Activated naive CD4-positive, alpha-beta T cell treated with anti-CD3 and anti-CD28 coated beads, Interleukin-2, amount 50 U/mL, for 24 hours (primary cell): ENCODE measurements around the gene USP8.

Source experiments
- H3K27ac Mint-ChIP-seq: one replicate; pipeline ENCODE4 v1.8.0; 2021; ENCODE audit warnings: mild to moderate bottlenecking, mixed read lengths
- H3K27me3 Mint-ChIP-seq: one replicate; pipeline ENCODE4 v1.8.0; 2021; ENCODE audit warnings: mixed read lengths
- H3K36me3 Mint-ChIP-seq: one replicate; pipeline ENCODE4 v1.8.0; 2021; ENCODE audit warnings: mixed read lengths
- H3K4me1 Mint-ChIP-seq: one replicate; pipeline ENCODE4 v1.8.0; 2021; ENCODE audit warnings: mixed read lengths
- H3K4me3 Mint-ChIP-seq: one replicate; pipeline ENCODE4 v1.8.0; 2021; ENCODE audit warnings: mild to moderate bottlenecking, mixed read lengths
- H3K9me3 Mint-ChIP-seq: one replicate; pipeline ENCODE4 v1.8.0; 2021; ENCODE audit warnings: mixed read lengths

Gene USP8

DNA sequence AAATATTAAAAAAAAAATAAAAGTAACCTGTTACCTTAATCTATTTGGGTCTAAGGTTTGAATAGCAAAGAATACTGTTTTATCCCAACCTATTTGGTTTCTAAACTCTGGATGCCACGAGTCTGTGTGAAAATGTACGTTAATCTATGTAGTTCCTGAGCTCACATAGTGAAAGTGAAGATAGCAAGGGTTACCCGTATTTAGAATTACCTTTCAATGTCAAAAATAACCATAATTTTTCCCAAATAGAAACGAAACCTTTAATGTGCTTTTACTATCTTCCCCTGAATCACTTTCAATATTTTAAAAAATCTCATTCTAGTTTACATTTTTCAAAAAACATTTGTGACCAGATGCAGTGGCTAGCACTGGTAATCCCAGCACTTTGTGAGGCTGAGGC, 128.0 kb downstream of the USP8 start:
- Mint-ChIP-seq H3K4me1 (peaks cover 10% of the 10 kb centered on the region), H3K36me3 (no peaks in the 10 kb centered on the region), H3K4me3 (no peak overlapping the region), H3K27me3 (no peaks in the 10 kb centered on the region), H3K9me3 (no peaks in the 10 kb centered on the region), H3K27ac (no peak overlapping the region)

DNA sequence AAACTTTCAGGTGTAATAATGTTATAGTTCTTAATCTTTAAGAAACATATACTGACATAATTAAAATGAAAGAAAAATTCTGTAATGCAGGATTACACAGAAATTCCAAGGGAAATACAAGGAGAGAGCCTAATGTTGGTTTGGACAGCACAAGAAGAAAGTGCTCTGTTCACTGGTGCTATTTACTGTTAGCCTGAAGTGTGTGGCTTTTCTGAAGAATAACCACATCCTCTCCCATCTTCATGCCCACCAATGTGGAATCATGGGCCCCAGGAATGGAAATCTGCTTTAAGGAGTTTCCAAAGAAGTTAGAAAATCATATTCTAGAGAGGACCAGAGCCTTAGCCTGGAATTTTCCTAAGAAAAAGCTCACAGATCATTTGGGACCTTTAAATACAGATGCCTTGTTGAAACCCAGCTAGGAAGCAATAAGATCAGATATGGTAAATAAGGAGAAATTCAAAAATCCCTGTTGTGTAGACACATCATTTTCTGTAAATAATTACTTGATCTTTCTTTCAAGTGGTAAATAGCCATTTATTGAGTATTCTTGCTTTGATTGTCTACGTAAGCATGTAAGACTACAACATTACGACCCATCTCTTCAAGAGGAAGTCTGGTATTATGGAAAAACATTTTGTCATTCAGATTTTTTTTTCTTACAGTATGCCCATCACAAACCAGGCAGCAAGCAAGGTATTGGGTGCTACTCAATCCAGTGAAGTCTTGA, 132.6 kb downstream of the USP8 start:
- Mint-ChIP-seq H3K27ac (peak overlapping the region; percentile 72), H3K4me3 (no peak overlapping the region), H3K27me3 (no peaks in the 10 kb centered on the region), H3K4me1 (peaks cover 11% of the 10 kb centered on the region), H3K9me3 (no peaks in the 10 kb centered on the region), H3K36me3 (peaks cover 10% of the 10 kb centered on the region)

DNA sequence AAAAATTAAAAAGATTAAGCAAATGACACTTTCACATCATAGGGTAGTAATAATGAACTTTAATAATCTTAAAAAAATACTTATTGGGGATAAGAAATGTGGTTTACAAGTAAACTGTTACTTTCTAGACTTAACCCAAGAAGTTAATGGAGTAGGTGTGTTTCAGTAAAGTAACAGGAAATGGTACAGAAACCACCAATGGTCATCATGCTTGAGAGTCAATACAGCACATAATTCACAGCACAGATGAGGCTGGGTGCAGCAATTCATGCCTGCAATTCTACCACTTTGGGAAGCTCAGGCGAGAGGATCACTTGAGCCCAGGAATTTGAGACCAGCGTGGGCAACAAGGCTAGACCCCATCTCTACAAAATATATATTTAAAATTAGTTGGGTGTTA, 133.8 kb downstream of the USP8 start:
- no peak overlapping the region for H3K27ac Mint-ChIP-seq
- peaks cover 11% of the 10 kb centered on the region for H3K4me1 Mint-ChIP-seq
- H3K4me3 Mint-ChIP-seq = no peak overlapping the region
- no peaks in the 10 kb centered on the region for H3K27me3 Mint-ChIP-seq
- peaks cover 12% of the 10 kb centered on the region for H3K36me3 Mint-ChIP-seq
- H3K9me3 Mint-ChIP-seq = no peaks in the 10 kb centered on the region

DNA sequence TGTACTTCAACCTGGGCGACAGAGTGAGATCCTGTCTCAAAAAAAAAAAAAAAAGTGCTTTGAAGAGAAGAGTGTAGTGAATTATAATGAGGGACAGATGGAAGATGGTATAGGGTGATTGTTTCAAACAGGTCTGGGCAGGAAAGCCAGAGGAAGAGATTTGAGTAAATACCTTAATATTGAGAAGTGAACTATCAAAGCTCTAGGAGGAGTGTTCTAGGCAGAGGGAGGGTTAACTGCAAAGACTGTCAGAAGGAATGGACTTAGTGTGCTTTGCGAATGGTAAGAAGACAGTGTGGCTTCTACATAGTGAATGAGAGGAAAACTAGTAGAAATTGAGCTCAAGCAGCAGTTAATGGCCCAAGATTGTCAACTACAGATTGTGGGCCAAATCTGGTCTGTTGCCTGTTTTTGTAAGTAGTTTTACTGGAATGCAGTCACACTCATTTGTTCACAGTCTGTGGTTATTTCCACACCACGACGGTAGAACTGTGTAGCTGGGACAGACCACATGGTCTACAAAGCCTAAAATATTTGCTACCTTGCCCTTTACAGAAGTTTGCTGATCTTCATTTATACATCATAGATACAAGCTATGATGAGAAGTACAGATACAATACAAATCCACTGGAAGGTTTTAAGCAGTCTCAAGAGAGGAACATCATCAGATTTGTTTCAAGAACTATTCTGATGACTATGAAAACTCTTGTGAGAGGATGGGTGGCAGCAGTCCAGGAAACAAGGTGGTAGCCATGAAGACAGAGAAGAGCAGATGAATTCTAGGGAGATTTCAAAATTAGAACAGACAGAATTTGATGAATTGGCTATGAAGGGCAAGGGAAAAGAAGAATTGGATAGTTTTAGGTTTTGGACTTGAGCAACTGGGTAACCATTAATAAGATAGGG, 138.8 kb downstream of the USP8 start:
- Mint-ChIP-seq H3K4me3 (no peak overlapping the region), H3K4me1 (no peaks in the 10 kb centered on the region), H3K27me3 (no peaks in the 10 kb centered on the region), H3K9me3 (no peaks in the 10 kb centered on the region), H3K27ac (peak overlapping the region; percentile 74), H3K36me3 (peaks cover 18% of the 10 kb centered on the region)

DNA sequence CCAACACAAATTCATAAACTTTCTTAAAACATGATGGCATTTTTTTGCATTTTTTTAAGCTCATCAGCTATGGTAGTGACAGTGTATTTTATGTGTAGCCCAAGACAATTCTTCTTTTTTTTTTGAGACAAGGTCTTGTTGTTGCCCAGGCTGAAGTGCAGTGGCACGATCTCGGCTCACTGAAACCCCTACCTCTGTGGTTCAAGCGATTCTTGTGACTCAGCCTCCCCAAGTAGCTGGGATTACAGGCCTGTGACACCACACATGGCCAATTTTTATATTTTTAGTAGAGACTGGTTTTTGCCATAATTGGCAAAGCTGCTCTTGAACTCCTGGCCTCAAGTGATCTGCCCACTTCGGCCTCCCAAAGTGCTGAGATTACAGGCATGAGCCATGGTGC, 139.6 kb downstream of the USP8 start:
- H3K9me3 Mint-ChIP-seq = no peaks in the 10 kb centered on the region
- no peaks in the 10 kb centered on the region for H3K4me1 Mint-ChIP-seq
- H3K4me3 Mint-ChIP-seq = no peak overlapping the region
- H3K36me3 Mint-ChIP-seq = peaks cover 20% of the 10 kb centered on the region
- no peaks in the 10 kb centered on the region for H3K27me3 Mint-ChIP-seq
- H3K27ac Mint-ChIP-seq = no peak overlapping the region
